ENCODE data around the gene WDR18. TPM values are rescaled to one million over a fixed set of nuclear protein-coding genes. Genes with fewer than 3 reads are reported as not detected.

The WDR18 gene
- total RNA-seq, 1 experiment from 2014 or later: 43.3 TPM

- peaks cover 20% of the 10 kb centered on the region for H3K36me3 Mint-ChIP-seq (ENCODE audit: insufficient read depth, unreplicated experiment)
- H3K4me3 Mint-ChIP-seq (ENCODE audit: low read depth, unreplicated experiment): no peak overlapping the region
- no TSS peak for BruUV-seq (replicated peaks)
- peaks cover 16% of the 10 kb centered on the region for H3K27me3 Mint-ChIP-seq (ENCODE audit: unreplicated experiment)
- TF ChIP-seq, protein P1, sequence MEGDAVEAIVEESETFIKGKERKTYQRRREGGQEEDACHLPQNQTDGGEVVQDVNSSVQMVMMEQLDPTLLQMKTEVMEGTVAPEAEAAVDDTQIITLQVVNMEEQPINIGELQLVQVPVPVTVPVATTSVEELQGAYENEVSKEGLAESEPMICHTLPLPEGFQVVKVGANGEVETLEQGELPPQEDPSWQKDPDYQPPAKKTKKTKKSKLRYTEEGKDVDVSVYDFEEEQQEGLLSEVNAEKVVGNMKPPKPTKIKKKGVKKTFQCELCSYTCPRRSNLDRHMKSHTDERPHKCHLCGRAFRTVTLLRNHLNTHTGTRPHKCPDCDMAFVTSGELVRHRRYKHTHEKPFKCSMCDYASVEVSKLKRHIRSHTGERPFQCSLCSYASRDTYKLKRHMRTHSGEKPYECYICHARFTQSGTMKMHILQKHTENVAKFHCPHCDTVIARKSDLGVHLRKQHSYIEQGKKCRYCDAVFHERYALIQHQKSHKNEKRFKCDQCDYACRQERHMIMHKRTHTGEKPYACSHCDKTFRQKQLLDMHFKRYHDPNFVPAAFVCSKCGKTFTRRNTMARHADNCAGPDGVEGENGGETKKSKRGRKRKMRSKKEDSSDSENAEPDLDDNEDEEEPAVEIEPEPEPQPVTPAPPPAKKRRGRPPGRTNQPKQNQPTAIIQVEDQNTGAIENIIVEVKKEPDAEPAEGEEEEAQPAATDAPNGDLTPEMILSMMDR (IDR thresholded peaks at IDR 0.05; ENCODE audit: unreplicated experiment): no peak
- no peak overlapping the region for H3K27ac Mint-ChIP-seq (ENCODE audit: unreplicated experiment)
- intact Hi-C loops (cut with micrococcal nuclease; ENCODE audit: unreplicated experiment): no loop called here
- no peaks in the 10 kb centered on the region for H3K4me1 Mint-ChIP-seq (ENCODE audit: low read depth, unreplicated experiment)
- no peak for DNase-seq
- CTCF ChIA-PET: no interaction called here
- no peaks in the 10 kb centered on the region for H3K9me3 Mint-ChIP-seq (ENCODE audit: low read depth, unreplicated experiment)
These were observed 9.8 kb downstream of the WDR18 start for GRCh38 chr19:993831-994393.

GRCh38 chr19:994516-994915 lies 10.4 kb downstream of the WDR18 start:
- Mint-ChIP-seq H3K27ac (ENCODE audit: unreplicated experiment) (no peak overlapping the region), H3K27me3 (ENCODE audit: unreplicated experiment) (peaks cover 22% of the 10 kb centered on the region), H3K36me3 (ENCODE audit: insufficient read depth, unreplicated experiment) (peaks cover 24% of the 10 kb centered on the region), H3K4me3 (ENCODE audit: low read depth, unreplicated experiment) (no peak overlapping the region), H3K4me1 (ENCODE audit: low read depth, unreplicated experiment) (no peaks in the 10 kb centered on the region), H3K9me3 (ENCODE audit: low read depth, unreplicated experiment) (no peaks in the 10 kb centered on the region)
- BruUV-seq (replicated peaks): no TSS peak
- DNase-seq: no peak
- intact Hi-C loops (cut with micrococcal nuclease; ENCODE audit: unreplicated experiment): no loop called here
- TF ChIP-seq, protein P1 (IDR thresholded peaks at IDR 0.05; ENCODE audit: unreplicated experiment): no peak
- CTCF ChIA-PET: no interaction called here

GRCh38 chr19:995051-995827 lies 11.1 kb downstream of the WDR18 start:
- CTCF ChIA-PET: interaction anchor here (1.3 kb wide), 1 partner anchor 12 kb away, joined by 3 read pairs; the partner anchor contains the start of gene WDR18
- intact Hi-C loops (cut with micrococcal nuclease; ENCODE audit: unreplicated experiment): no loop called here

DNA sequence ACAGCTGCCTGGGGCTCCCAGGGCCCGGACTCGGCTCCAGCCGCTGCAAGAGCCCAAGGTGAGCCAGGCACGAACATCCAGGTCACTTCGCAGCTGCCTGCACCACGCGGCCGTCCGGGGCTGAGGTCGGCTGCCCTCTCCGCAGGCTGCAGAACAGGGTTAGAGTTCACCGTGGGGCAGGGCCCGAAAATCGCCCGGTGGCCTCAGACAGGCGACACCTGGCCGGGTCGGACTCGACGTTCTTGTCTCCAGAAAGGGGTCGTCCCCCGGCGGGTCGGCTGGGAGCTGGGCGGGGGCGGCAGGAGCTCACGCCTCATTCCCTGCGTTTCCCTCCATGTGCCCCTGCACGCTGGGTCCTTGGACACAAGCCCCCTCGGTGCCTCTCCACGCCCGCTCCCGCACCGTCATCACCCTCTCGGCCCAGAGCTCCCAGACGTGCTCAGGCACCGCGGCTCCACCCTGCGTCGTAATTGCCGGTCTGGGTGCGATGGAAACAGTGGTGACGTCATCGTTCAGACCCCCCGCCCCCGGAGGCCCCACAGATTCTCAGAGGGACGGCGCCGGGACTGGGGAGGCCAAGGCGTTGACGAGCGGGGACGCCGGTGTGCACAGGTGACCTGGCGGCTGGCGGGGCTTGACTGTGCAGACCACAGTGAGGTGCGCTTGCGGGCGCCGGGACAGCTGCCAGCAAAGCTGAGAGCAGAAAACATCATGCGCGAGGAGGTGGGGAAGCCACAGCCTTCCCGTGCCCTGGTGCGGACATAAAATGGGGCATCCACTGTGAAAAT lies 12.1 kb downstream of the WDR18 start:
- H3K27ac Mint-ChIP-seq (ENCODE audit: unreplicated experiment): peak overlapping the region; percentile 64
- H3K4me3 Mint-ChIP-seq (ENCODE audit: low read depth, unreplicated experiment): peak overlapping the region; percentile 58

More at GRCh38 chr19:995051-995827, 11.1 kb downstream of the WDR18 start:
- TF ChIP-seq, protein P1 (IDR thresholded peaks at IDR 0.05; ENCODE audit: unreplicated experiment): no peak
- Mint-ChIP-seq H3K4me1 (ENCODE audit: low read depth, unreplicated experiment) (no peaks in the 10 kb centered on the region), H3K9me3 (ENCODE audit: low read depth, unreplicated experiment) (no peaks in the 10 kb centered on the region), H3K27me3 (ENCODE audit: unreplicated experiment) (peaks cover 26% of the 10 kb centered on the region), H3K27ac (ENCODE audit: unreplicated experiment) (no peak overlapping the region), H3K4me3 (ENCODE audit: low read depth, unreplicated experiment) (no peak overlapping the region), H3K36me3 (ENCODE audit: insufficient read depth, unreplicated experiment) (peaks cover 24% of the 10 kb centered on the region)
- no TSS peak for BruUV-seq (replicated peaks)
- peak; percentile 25 for DNase-seq

More for the DNA sequence above, 12.1 kb downstream of the WDR18 start:
- Mint-ChIP-seq H3K9me3 (ENCODE audit: low read depth, unreplicated experiment) (no peaks in the 10 kb centered on the region), H3K36me3 (ENCODE audit: insufficient read depth, unreplicated experiment) (peaks cover 24% of the 10 kb centered on the region), H3K4me1 (ENCODE audit: low read depth, unreplicated experiment) (no peaks in the 10 kb centered on the region), H3K27me3 (ENCODE audit: unreplicated experiment) (peaks cover 26% of the 10 kb centered on the region)
- intact Hi-C loops (cut with micrococcal nuclease; ENCODE audit: unreplicated experiment): no loop called here
- TF ChIP-seq, protein P1 (IDR thresholded peaks at IDR 0.05; ENCODE audit: unreplicated experiment): no peak
- no TSS peak for BruUV-seq (replicated peaks)
- CTCF ChIA-PET: interaction anchor here (0.6 to 1.6 kb wide), 3 partner anchors 13 to 194 kb away, joined by 3 read pairs; partner anchors contain the start of gene WDR18
- peak; percentile 33 for DNase-seq

Measured in Calu3 (cell line).